NCI-H774 (cell line): ENCODE measurements around the gene ARMC10.
"Not testable (repeated sequence)": the region's sequence is repeated elsewhere in the genome, so short reads cannot be mapped to it uniquely, and the experiment has no call there.

ENCODE experiments used
- DNase-seq: peaks from one replicate; lab custom pipeline; 2025; lab: John Stamatoyannopoulos, UW

Gene ARMC10

DNA sequence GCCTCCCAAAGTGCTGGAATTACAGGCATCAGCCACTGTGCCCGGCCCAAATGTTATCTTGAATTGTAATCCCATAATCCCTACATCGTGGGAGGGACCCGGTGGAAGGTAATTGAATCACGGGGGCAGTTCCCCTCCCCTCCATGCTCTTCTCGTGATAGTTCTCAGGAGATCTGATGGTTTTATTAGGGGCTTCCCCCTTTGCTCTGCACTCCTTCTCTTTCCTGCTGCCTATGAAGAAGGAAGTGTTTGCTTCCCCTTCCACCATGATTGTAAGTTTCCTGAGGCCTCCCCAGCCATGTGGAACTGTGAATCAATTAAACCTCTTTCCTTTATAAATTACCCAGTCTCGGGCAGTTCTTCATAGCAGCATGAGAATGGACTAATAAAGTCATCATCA, 3.3 kb downstream of the ARMC10 start:
- DNase-seq: not testable (repeated sequence)

DNA sequence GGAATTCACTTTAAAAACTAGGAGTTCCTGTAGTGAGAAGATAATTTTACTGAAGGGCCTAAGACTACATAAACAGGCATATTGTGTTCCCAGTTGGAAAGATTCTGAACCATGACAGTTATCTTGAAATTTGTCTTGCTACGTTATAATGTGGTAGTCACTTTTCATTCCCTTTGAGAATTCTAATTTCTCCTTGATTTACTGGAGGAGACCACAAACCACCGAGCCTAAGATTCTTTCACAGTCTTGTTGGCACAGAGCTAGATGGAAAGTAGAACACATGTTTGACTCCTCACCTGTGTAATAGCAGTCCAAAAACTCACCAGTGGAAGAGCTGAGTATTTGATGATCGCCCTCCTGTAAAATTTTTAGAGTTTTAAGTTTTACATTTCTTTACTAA, 4.9 kb downstream of the ARMC10 start:
- no peak for DNase-seq

DNA sequence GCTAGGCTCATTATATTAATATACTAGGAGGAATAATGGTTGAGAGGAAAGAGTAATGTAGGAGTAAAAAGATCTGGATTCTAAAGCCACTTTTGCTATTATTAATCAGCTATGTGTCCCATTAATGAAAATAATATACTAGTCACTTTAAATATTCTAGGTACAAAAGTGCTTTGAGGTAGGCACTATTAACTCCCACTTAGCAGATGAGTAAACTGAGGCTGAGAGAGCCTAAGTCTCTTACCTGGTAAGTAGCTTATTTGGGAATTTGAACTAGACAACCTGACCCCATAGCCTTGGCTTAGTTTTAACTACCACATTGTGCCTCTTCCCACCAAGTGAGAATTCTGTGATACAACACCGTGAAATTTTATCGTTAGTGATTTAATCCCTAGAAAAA, 6.0 kb downstream of the ARMC10 start:
- no peak for DNase-seq

DNA sequence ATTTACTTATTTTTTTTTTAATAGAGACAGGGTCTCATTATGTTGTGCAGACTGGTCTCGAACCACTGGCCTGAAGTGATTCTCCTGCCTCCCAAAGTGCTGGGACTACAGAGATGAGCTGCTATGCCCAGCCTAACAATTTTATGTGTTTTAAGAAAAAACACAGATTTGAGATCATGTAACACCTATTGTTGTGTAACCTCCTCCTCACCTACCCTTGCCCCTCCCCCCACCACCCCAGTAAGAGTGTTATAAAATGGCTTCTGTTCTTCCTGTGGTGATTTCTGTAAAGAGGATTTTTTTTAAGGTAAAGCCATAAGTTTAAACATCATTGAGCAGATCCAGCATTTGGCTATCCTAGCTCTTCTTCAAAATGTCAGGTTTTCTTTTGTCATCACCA, 7.6 kb downstream of the ARMC10 start:
- DNase-seq: no peak

DNA sequence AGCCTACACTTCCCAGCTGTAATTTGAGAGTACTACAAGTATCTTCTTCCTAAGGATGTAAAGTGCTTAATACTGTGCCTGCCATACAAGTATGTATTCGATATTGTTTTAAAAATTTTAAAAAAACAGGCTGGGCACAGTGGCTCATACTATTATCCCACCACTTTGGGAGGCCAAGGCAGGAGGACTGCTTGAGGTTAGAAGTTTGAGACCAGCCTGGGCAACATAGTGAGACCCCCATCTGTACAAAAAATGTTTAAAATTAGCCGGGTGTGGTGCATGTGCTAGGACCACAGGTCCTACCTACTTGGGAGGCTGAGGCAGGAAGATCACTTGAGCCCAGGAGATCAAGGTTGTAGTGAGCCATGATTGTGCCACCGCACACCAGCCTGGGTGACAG, 8.3 kb downstream of the ARMC10 start:
- no peak for DNase-seq

DNA sequence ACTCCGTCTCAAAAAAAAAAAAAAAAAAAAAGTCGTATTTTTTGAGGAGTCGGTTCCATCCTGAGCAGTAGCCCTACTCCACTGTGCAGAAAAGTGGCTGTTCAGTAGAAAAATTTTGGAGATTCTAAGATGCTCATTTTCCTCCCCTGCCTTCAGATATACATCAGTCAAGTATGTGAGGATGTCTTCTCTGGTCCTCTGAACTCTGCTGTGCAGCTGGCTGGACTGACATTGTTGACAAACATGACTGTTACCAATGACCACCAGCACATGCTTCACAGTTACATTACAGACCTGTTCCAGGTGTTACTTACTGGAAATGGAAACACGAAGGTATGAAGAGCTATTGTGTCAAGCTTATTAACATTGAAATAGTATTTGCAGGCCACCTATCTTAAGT, 17.4 kb downstream of the ARMC10 start:
- DNase-seq: not testable (repeated sequence)

DNA sequence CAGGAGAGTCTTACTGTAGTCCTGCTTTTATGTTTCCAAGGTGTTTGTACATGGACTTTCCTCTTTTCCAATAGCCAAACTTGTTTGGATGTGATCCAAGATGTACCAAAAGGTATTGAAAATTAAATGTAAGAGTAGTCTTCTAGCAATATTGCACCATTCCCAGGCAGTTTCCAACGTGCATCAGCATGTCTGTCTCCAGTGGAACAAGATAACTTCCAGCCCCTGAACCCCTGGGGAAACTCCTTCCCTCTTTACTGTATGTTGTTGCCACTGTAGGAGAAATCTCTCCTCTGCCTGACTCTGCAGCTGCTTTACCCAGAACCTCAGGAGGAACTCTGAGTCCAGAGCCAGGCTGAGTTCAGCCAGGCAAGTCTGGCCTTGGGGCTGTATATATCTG, 18.5 kb downstream of the ARMC10 start:
- no peak for DNase-seq

DNA sequence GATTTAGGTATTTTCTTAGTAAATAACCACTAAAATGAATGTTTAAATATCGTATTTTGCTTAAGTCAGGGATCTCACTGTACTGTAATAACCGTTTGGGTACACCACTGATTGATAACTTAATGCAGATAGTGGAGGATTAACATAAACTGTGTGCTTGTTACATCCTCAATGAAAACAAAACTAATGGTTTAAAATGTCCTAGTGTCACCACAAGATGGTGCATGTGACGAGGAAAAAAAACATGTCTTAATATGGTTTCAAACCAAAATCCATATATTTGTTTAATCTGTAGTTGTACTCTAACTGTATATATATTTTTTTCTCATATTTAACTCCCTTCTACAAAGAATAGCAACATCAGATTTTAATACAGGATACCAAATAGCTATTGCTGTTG, 19.2 kb downstream of the ARMC10 start:
- DNase-seq: no peak

DNA sequence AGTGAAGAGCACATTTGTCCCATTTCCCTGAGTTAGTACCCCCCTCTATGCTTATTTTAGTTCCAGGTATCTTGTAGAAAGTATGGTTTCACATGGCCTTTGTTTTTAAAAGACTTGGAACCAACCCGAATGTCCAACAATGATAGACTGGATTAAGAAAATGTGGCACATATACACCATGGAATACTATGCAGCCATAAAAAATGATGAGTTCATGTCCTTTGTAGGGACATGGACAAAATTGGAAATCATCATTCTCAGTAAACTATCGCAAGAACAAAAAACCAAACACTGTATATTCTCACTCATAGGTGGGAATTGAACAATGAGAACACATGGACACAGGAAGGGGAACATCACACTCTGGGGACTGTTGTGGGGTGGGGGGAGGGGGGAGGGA, 20.6 kb downstream of the ARMC10 start:
- DNase-seq: not testable (repeated sequence)

DNA sequence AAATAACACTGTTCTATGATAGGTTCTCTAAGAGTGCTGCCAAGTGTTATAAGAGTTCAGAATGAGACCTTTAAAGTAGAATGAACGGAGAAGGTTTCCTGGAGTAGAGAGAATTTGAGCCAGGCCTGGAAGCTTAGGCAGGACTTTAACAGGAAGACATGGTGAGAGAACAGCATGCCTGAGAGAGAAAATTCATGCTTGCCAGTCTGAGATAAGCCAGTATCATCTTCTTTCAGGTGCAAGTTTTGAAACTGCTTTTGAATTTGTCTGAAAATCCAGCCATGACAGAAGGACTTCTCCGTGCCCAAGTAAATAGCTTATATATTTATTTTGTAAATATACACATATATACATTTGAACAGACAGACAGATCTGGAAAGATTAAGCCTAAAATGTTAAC, 22.1 kb downstream of the ARMC10 start:
- no peak for DNase-seq

DNA sequence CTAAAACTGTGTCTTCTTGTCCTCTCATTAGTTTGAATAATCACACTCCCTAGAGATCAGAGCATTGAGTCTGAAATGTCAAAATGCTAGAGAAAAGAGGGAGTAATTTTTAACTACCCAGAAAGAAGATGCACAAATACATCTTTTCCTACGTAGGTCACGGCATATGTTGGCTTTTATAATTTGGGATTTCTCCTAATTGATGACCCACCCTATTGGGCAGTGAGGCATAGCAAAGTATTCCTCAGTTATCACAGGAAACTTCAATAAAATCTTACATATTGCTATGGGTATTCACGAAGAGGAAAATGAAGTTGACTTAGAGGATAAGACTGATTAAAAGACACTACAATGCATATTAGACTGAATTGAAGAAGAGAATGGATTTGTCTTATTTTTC, 25.4 kb downstream of the ARMC10 start:
- no peak for DNase-seq

DNA sequence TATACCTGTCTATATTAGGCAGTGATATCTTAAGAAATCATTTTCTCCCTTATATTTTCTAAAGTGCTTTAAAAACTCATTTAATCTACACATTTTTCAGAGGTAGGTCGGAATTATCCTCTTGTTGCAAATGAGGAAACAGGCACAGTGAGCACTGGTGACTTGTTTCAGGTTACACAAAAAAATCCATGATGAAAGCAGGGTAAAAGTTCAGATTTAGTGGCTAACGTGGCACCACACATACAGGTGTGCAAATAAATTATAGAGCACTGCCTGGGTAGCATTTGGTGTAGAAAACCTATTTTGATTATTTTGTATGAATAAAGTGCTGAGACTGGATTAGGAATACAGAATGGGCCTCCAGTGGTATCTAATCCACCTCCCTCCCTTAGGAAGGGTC, 26.6 kb downstream of the ARMC10 start:
- no peak for DNase-seq

DNA sequence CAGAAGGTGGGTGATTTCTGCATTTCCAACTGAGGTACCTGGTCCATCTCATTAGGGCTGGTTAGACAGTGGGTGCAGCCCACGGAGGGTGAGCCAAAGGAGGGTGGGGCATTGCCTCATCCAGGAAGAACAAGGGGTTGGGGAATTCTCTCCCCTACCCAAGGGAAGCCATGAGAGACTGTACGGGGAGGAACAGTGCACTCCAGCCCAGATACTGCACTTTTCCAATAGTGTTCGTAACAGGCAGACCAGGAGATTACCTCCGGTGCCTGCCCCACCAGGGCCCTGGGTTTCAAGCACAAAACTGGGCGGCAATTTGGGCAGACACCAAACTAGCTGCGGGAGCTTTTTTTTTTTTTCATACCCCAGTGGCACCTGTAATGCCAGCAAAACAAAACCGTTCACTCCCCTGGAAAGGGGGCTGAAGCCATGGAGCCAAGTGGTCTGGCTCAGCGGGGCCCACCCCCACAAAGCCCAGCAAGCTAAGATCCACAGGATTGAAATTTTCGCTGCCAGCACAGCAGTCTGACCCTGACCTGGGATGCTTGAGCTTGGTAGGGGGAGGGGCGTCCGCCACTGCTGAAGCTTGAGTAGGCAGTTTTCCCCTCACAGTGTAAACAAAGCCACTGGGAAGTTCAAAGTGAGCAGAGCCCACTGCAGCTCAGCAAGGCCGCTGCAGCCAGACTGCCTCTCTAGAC, 31.2 kb downstream of the ARMC10 start:
- DNase-seq: no peak

DNA sequence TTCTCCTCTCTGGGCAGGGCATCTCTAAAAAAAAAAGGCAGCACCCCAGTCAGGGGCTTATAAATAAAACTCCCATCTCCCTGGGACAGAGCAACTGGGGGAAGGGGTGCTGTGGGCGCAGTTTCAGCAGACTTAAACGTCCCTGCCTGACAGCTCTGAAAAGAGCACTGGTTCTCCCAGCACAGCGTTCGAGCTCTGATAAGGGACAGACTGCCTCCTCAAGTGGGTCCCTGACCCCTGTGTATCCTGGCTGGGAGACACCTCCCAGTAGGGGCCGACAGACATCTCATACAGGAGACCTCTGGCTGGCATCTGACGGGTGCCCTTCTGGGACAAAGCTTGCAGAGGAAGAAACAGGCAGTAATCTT, 31.7 kb downstream of the ARMC10 start:
- not testable (repeated sequence) for DNase-seq

DNA sequence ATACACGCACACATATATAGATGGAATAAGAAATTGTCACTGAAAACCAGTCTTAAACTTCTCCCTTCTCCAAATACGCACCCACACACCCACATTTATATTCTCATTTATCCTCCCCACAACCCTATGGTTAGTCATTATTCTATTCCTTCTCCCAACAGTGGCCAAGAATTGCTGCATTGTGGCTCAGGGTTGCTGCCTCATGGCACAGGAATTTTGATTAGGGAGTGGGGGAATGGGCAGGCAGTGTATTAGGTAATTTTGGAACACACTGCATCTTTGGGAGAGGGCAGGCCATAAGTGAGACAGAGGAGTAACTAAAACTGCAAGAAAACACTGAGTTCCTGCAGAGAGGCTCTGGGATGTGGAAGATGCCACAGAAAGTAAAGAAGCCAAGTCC, 38.2 kb downstream of the ARMC10 start:
- DNase-seq: no peak

DNA sequence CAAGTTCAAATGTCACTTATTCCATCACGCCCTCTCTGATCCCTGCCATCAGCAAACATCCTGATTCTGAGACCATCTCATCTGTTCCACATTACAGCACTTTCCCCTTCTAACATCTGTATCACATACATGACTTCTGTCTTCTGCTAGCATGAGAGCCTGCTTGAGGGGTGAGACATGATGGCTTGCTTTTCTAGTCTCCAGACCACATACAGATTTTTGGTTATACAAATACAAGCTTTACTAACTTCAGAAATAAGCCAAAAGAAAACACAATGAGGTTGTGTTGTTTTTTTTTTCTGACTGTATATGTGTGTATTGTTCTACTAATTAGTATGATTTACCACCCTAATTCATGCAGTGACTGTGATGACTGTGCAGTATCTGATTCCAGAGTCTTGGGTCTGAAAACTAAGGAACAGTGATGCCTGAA, 39.7 kb downstream of the ARMC10 start:
- DNase-seq: no peak

DNA sequence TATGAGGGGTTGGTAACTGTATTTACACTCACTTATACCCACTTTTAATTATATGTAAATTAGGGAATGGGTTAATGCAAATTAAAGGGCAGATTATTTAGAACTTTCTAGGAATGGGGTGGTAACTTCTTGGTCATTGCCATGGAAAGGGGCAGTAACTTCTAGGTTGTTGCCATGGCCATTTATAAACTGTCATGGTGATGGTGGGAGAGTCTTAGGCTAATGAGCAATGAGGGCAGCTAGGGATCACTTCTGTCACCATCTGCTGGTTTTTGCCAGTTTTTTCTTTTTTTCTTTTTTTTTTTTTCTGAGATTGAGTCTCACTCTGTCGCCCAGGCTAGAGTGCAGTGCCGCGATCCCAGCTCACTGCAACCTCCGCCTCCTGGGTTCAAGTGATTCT, 40.8 kb downstream of the ARMC10 start:
- DNase-seq: no peak

DNA sequence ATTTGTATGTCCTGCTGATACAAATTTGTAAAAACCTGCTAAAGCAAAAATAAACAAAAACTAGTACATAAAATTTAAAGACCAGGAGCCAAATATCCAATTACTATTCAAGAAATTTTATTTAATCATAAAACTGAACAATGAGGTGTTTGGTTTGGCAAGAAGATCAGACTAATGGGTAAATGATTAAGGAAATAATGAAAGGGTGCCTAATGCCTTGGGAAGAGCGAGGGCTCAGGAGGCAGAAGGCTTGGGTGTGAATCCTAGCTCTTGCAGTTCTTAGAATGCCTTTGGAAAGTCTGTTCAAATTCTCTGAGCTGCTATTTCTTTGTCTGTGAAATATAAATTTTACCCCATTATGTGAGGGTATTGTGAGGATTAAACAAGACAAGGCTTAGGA, 41.6 kb downstream of the ARMC10 start:
- DNase-seq: no peak

DNA sequence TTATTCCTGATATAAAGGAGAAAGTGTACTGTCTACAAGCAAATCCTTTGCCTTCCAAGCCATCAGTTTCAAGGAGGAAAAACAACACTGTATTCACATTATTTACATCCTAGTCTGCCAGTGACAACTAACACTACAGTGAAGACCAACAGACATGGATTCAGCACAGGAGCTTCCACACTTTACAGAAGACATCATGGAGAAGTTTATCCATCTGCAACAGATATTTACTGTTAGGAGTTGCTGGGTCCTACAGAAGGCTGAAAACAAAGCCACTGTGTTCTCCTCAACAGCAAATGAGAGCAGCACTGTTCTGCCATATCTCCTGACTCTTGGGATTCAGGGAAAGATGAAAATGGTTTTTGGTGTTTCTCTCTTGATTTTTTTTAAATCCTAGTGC, 42.1 kb downstream of the ARMC10 start:
- DNase-seq: no peak

DNA sequence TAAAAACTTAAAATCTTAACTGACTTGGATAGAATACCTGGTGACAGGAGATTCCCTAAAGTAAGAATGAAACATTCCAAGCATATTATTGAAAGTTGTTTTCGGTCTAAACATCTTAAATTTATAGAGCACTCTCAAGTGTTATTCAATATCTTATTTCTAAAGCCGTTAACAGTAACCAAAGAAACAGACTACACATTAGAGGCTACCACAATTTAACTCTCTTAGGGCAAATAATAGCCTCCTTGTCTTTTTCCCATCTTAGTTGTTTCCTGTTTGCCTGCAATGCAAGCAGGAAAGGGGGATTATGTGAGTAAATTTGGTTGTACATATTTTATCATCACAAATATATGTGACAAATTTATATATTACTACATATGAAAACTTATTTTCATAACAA, 42.5 kb downstream of the ARMC10 start:
- no peak for DNase-seq

DNA sequence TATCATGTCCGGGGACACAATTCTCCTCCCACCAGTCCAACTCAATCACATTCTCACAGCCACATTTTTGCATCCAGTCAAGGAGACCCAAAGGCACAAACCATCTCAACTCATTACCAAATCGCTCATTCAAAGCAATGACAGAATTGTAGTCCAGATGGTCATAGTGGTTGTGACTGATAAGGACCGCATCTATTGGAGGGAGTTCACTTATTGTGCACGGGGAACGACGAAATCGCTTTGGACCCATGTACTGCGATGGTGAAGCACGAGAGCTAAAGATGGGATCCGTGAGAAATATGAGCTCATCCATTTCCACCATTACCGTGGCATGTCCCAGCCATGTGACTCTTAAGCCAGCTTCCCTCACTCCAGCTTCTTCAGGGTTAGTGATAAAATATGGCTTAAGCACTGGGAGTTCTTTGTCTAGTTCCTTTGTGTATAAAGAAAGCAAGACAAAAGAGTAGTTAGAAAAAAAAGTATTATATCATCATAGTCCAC, 44.9 kb downstream of the ARMC10 start:
- DNase-seq: no peak

DNA sequence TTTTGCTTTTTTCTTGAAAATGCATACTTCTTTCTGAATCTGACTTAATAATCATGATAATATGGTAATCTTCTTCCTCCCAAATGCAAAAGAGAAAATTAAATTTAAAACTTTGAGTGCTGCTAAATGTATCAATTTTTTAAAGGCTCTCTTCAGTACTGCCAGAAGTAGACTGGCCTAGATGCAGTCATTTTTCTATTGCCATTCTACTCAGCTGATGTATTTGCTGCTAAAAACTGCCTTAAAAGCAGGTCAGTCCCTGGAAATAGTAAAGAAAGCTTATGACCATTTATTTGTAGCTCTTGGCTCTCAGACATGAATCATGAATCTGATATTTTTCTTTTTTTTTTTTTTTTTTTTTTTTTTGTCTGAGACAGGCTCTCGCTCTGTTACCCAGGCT, 45.4 kb downstream of the ARMC10 start:
- no peak for DNase-seq

DNA sequence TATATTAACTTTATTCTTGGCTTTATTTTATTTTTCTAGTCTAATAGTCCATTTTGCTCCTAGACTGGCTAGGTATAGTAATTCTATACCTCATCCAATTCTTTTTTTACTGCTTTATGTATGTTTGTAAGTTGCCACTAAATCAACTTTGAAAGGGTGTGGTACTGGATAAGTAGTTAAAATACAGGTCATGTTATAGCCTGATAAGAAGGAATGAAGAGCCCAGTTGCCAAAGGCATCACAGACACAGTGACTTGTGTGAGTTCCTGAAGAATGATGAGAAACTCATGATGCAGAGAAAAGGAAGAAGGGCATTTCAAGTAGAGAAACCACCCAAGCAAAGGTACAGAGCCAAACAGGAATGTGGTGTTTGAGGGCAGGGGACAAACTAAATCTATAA, 46.7 kb downstream of the ARMC10 start:
- no peak for DNase-seq

DNA sequence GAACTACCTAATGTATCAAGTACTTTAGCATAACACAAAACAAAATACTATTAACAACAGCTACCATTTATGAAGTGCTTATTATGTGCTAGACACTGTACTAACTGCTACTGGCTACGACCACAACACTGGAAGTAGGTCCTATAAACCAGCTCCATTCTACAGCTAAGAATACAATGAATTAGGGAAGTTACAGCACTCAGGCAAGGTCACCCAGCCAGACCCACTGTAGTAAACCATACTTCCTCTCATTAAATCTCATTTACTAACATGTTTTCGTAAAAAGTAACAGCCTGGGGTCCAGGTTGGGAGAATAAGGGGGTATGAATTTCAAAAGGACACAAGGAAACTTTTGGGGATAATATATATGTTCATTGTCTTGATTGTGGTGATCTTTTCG, 48.6 kb downstream of the ARMC10 start:
- no peak for DNase-seq
